Ishikawa (cell line): ENCODE data around the gene MKNK1.

Experiments used
- CEBPB ChIP-seq: IDR thresholded peaks from 2 replicates; pipeline ENCODE4 v1.6.1; 2012
- CREB1 ChIP-seq: IDR thresholded peaks from 2 replicates; pipeline ENCODE4 v1.6.1; 2012; ENCODE audit warnings: low read depth
- EGR1 ChIP-seq: IDR thresholded peaks from 2 replicates; pipeline ENCODE4 v1.6.1; 2012
- EP300 ChIP-seq: IDR thresholded peaks from 2 replicates; pipeline ENCODE4 v1.6.1; 2012; ENCODE audit warnings: borderline replicate concordance
- FOXM1 ChIP-seq: IDR thresholded peaks from 2 replicates; pipeline ENCODE4 v1.6.1; 2012; ENCODE audit warnings: low read depth, borderline replicate concordance
- MAX ChIP-seq: IDR thresholded peaks from 2 replicates; pipeline ENCODE4 v1.6.1; 2012
- NFIC ChIP-seq: IDR thresholded peaks from 2 replicates; pipeline ENCODE4 v1.6.1; 2012
- RAD21 ChIP-seq: IDR thresholded peaks from 2 replicates; pipeline ENCODE4 v1.6.1; 2012; ENCODE audit warnings: low read depth
- REST ChIP-seq: IDR thresholded peaks from 2 replicates; pipeline ENCODE4 v1.6.1; 2012; ENCODE audit warnings: low read depth, mild to moderate bottlenecking
- TAF1 ChIP-seq: IDR thresholded peaks from 2 replicates; pipeline ENCODE4 v1.6.1; 2012; ENCODE audit warnings: low read depth, mild to moderate bottlenecking
- TCF12 ChIP-seq: IDR thresholded peaks from 2 replicates; pipeline ENCODE4 v1.6.1; 2012; ENCODE audit warnings: low read depth
- TEAD4 ChIP-seq: IDR thresholded peaks from 2 replicates; pipeline ENCODE4 v1.6.1; 2012
- USF1 ChIP-seq: IDR thresholded peaks from 2 replicates; pipeline ENCODE4 v1.6.1; 2012
- YY1 ChIP-seq: IDR thresholded peaks from 2 replicates; pipeline ENCODE4 v1.6.1; 2012; ENCODE audit warnings: low read depth
- ZBTB7A ChIP-seq: IDR thresholded peaks from 2 replicates; pipeline ENCODE4 v1.6.1; 2012; ENCODE audit warnings: low read depth

Gene MKNK1

GRCh38 chr1:46614604-46614984 lies 10.5 kb upstream of the MKNK1 start:
- TF ChIP-seq TCF12 (no peak), TAF1 (no peak), FOXM1 (no peak), USF1 (no peak), RAD21 (no peak), NFIC (no peak), REST (no peak), YY1 (no peak), ZBTB7A (no peak), EGR1 (no peak), MAX (no peak), CREB1 (no peak), CEBPB (no peak), EP300 (no peak), TEAD4 (no peak)

GRCh38 chr1:46613661-46614603 lies 9.9 kb upstream of the MKNK1 start:
- TF ChIP-seq TEAD4 (no peak), CREB1 (no peak), FOXM1 (no peak), NFIC (no peak), RAD21 (no peak), MAX (no peak), CEBPB (no peak), REST (no peak), TAF1 (no peak), TCF12 (no peak; the same call in 1 of the 2 replicates), USF1 (no peak), YY1 (no peak), EGR1 (no peak), ZBTB7A (no peak), EP300 (no peak)

GRCh38 chr1:46612937-46613660 lies 9.0 kb upstream of the MKNK1 start:
- no peak for TF ChIP-seq CEBPB
- TF ChIP-seq NFIC: no peak

GRCh38 chr1:46611691-46612221 lies 7.7 kb upstream of the MKNK1 start:
- TF ChIP-seq NFIC (no peak), ZBTB7A (no peak), EGR1 (no peak)

- no peak for TF ChIP-seq USF1
- no peak for TF ChIP-seq RAD21
- no peak for TF ChIP-seq YY1
- TF ChIP-seq EGR1: no peak
- no peak for TF ChIP-seq CREB1
- no peak for TF ChIP-seq TCF12
- TF ChIP-seq FOXM1: no peak
- TF ChIP-seq TEAD4: no peak
- no peak for TF ChIP-seq REST
- TF ChIP-seq CEBPB: no peak
- TF ChIP-seq MAX: no peak
- no peak for TF ChIP-seq EP300
- TF ChIP-seq NFIC: no peak
- no peak for TF ChIP-seq ZBTB7A
- no peak for TF ChIP-seq TAF1
Observed at GRCh38 chr1:46607345-46608130, 3.5 kb upstream of the MKNK1 start.
